8988T (cell line): ENCODE data around the gene EI24.

Experiments used
- DNase-seq: peaks from one replicate; pipeline ENCODE4 v3.0.0; 2011

The EI24 gene

GRCh38 chr11:125583496-125583895 lies 14.2 kb downstream of the EI24 start:
- no peak for DNase-seq

GRCh38 chr11:125585487-125585886 lies 16.2 kb downstream of the EI24 start:
- no peak for DNase-seq

- DNase-seq: no peak
Measured at GRCh38 chr11:125586623-125587022, 17.3 kb downstream of the EI24 start.

- DNase-seq: no peak
Measured at GRCh38 chr11:125587480-125587879, 18.2 kb downstream of the EI24 start.

- DNase-seq: no peak
Measured at GRCh38 chr11:125588505-125588904, 19.2 kb downstream of the EI24 start.

GRCh38 chr11:125591649-125592304 lies 22.5 kb downstream of the EI24 start:
- peak; percentile 23 for DNase-seq

- DNase-seq: peak; percentile 85
Measured at GRCh38 chr11:125592305-125593113, 23.2 kb downstream of the EI24 start, which contains the start of gene STT3A. Gene STT3A, plus strand, starts transcription at chr11:125592852. Its CDS starts 3,064 bp downstream, at chr11:125595916.

GRCh38 chr11:125593114-125593820 lies 24.0 kb downstream of the EI24 start:
- peak; percentile 24 for DNase-seq

- DNase-seq: no peak
Measured at GRCh38 chr11:125594958-125595357, 25.7 kb downstream of the EI24 start.

- DNase-seq: no peak
Measured at GRCh38 chr11:125600663-125601062, 31.4 kb downstream of the EI24 start.

GRCh38 chr11:125603207-125603606 lies 33.9 kb downstream of the EI24 start:
- no peak for DNase-seq

GRCh38 chr11:125605417-125605816 lies 36.1 kb downstream of the EI24 start:
- DNase-seq: no peak

GRCh38 chr11:125609545-125609944 lies 40.3 kb downstream of the EI24 start:
- DNase-seq: no peak

- DNase-seq: no peak
Measured at GRCh38 chr11:125618383-125618782, 49.1 kb downstream of the EI24 start.

GRCh38 chr11:125621995-125622394 lies 52.7 kb downstream of the EI24 start:
- no peak for DNase-seq

- no peak for DNase-seq
Measured at GRCh38 chr11:125623064-125623463, 53.8 kb downstream of the EI24 start.

GRCh38 chr11:125624756-125625213 lies 55.5 kb downstream of the EI24 start, which contains the start of gene CHEK1:
Gene CHEK1, plus strand, starts transcription at chr11:125625163. Its CDS starts 1,606 bp downstream, at chr11:125626769.
- DNase-seq: no peak

- no peak for DNase-seq
Measured at GRCh38 chr11:125625225-125625629, 56.0 kb downstream of the EI24 start.

- peak; percentile 66 for DNase-seq
Measured at GRCh38 chr11:125625630-125626287, 56.5 kb downstream of the EI24 start.

- no peak for DNase-seq
Measured at GRCh38 chr11:125626288-125626950, 57.1 kb downstream of the EI24 start.

- no peak for DNase-seq
Measured at GRCh38 chr11:125627236-125627910, 58.1 kb downstream of the EI24 start.
